HUES6 (cell line): ENCODE results near the gene CD72.
"Not testable (repeated sequence)": the region's sequence is repeated elsewhere in the genome, so short reads cannot be mapped to it uniquely, and the experiment has no call there.

Experiments
- H3K27ac ChIP-seq: 2 replicates; pipeline ENCODE4 v1.7.0; 2013; ENCODE audit warnings: low read depth, mild to moderate bottlenecking, low read length, inconsistent platforms
- H3K27me3 ChIP-seq: 2 replicates; pipeline ENCODE4 v1.6.1; 2013; ENCODE audit warnings: low read length; ENCODE audit not compliant: control insufficient read depth, insufficient read depth
- H3K36me3 ChIP-seq: 2 replicates; pipeline ENCODE4 v1.6.1; 2013; ENCODE audit warnings: low read length; ENCODE audit not compliant: control insufficient read depth, insufficient read depth
- H3K4me1 ChIP-seq: 2 replicates; pipeline ENCODE4 v1.6.1; 2013; ENCODE audit warnings: low read length; ENCODE audit not compliant: control insufficient read depth, insufficient read depth
- H3K4me3 ChIP-seq: 2 replicates; pipeline ENCODE4 v1.5.1; 2013; ENCODE audit warnings: low read depth, low read length
- H3K9ac ChIP-seq: one replicate; pipeline ENCODE4 v1.6.1; 2013; ENCODE audit warnings: mild to moderate bottlenecking, low read length
- H3K9me3 ChIP-seq: 2 replicates; pipeline ENCODE4 v1.6.1; 2013; ENCODE audit warnings: low read depth, low read length; ENCODE audit not compliant: control insufficient read depth, insufficient read depth

The CD72 gene

DNA sequence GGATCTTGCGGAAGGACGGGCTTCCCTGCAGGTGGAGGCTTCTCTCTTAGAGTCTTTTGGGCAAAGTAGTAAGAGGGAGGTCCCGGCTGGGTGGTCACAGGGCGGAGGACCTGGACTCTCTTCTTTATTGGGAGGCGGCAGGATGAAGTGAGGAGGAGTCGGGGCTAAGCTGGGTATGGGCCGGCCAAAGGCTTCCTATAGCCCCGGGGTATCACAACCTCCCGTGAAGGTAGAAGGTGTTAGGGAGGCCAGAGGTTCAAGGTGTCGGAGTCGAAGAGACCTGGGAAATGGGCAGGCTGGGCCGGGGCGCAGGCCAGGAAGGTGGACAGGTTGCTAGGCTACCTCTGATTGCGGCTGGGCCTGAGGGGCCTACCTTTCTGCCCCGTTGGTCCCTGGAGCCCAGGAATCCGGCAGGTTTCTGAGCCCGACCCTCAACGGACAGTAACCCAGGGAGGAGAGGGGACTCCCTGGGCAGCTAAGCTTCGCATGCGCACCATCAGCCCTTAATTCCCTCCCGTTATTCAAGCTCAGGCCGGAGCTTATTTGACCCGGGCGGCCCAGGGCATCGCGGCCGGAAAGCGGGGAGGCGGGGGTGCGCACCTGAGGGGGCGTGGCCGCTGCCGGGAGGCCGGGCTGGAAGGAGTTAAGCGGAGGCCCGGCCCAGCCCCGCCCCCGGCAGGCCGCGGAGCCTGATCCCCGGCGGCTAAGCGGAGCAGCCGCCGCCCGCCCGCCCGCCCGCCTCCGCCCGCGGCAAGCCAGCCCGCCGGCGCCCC, 13.4 kb downstream of the CD72 start, which contains the start of gene TESK1:
Gene TESK1, plus strand, starts transcription at position 685 of the 773 bp plus-strand sequence. CDS start 358 bp downstream, outside the sequence.
- H3K27ac ChIP-seq: no peak within 1 kb of the TSS
- peak within 1 kb of the TSS; percentile 51 for H3K9ac ChIP-seq
- no peaks in the 10 kb centered on the region for H3K9me3 ChIP-seq
- peaks cover 21% of the 10 kb centered on the region for H3K36me3 ChIP-seq
- no peaks in the 10 kb centered on the region for H3K27me3 ChIP-seq
- H3K4me3 ChIP-seq: peak within 1 kb of the TSS; percentile 77
- H3K4me1 ChIP-seq: peaks cover 15% of the 10 kb centered on the region

DNA sequence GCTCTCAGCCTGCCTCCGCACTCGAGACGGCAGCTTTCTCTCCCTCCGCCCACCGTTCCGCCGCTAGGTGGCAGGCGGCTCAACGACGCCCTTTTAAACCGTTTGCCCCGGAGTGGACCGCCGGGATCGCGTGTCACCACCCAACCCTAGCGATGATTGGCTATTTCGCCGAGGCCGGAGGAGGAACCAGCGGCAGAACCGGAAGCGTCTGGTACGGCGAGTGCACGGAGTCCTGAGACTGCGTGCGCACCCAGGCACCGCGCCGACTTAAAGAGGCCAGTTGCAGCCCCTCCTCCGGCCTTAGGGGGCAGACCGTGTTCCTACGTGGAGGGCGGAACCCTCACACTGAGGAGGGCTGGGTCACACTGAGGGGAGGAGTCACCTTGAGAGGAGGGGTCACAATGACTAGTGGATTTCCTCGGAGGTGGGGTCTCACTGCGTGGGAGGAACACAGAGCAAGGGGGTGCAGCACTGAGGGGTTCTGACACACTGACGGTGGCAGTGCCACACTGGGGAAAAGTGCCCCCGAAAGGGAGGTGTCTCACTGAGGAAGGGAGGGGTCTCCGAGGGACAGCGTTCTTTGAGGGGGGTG, 14.1 kb downstream of the CD72 start:
- H3K9ac ChIP-seq: peak overlapping the region; percentile 51
- H3K36me3 ChIP-seq: peaks cover 15% of the 10 kb centered on the region
- H3K4me1 ChIP-seq: peaks cover 22% of the 10 kb centered on the region
- no peak overlapping the region for H3K27ac ChIP-seq
- no peaks in the 10 kb centered on the region for H3K9me3 ChIP-seq
- no peaks in the 10 kb centered on the region for H3K27me3 ChIP-seq
- H3K4me3 ChIP-seq: peak overlapping the region; percentile 77

DNA sequence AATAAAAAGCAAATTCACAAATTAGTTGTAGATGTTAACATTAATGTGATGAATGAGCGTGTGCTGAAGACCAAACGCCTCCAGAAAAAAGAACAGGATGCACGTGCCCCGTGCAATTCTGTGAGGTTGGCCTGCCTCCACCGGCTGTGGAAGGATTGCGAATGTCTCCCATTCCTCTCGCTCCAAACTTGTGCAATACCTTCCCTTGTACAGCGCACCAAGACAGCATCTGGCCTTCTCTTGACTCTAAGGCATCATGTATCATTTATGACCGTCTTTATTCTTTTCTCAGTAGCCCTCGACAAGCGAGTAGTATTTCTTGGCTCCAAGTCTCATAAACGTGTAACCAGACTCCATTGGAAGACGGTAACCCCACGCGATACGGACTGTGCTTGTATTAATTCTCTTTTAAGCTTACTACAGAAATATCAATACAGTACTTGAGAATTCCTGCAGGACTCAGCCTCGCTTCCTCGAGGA, 14.7 kb downstream of the CD72 start:
- Histone ChIP-seq H3K9me3 (no peaks in the 10 kb centered on the region), H3K4me3 (peak overlapping the region; percentile 62), H3K4me1 (peaks cover 23% of the 10 kb centered on the region), H3K9ac (peak overlapping the region; percentile 44), H3K36me3 (peaks cover 9% of the 10 kb centered on the region), H3K27ac (no peak overlapping the region), H3K27me3 (no peaks in the 10 kb centered on the region)

DNA sequence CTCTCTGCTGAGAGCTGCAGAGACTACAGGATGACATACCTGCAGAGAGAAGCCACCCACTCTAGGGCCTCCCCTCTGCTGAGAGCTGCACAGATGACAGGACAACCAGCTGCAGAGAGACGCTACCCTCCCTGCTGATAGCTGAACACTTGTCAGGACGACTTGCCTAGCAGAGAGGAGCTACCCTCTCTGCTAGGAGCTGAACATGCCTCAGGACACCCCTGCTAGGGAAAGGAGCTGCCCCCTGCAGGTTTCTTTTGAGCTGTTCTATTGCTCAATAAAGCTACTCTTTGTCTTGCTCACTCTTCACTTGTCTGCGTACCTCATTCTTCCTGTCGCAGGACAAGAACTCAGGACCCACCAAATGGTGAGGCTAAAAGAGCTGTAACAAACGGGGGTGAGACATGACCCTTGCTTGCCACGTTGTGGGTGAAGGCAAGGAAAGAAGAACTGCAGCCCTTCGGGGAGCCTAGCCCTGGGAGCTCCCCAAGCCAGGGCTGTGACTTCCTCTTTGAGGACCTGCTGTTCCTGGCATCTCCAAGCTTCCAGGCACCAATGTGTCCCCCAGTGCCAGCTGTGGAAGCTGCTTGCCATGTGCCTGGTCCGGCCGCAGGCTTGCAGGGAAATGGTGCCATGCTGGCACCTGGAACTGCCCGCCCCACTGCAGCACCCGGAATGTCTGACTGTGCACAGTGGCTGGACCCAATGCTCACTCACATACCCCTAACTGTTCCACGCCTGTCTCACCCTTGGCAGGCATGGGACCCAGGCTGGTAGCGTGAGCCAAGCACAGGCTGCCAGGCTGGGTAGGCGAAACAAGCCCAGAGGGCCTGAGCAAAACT, 18.2 kb downstream of the CD72 start:
- H3K4me3 ChIP-seq: no peak overlapping the region
- no peaks in the 10 kb centered on the region for H3K9me3 ChIP-seq
- H3K4me1 ChIP-seq: peaks cover 19% of the 10 kb centered on the region
- no peaks in the 10 kb centered on the region for H3K36me3 ChIP-seq
- H3K27ac ChIP-seq: no peak overlapping the region
- H3K9ac ChIP-seq: no peak overlapping the region
- no peaks in the 10 kb centered on the region for H3K27me3 ChIP-seq

DNA sequence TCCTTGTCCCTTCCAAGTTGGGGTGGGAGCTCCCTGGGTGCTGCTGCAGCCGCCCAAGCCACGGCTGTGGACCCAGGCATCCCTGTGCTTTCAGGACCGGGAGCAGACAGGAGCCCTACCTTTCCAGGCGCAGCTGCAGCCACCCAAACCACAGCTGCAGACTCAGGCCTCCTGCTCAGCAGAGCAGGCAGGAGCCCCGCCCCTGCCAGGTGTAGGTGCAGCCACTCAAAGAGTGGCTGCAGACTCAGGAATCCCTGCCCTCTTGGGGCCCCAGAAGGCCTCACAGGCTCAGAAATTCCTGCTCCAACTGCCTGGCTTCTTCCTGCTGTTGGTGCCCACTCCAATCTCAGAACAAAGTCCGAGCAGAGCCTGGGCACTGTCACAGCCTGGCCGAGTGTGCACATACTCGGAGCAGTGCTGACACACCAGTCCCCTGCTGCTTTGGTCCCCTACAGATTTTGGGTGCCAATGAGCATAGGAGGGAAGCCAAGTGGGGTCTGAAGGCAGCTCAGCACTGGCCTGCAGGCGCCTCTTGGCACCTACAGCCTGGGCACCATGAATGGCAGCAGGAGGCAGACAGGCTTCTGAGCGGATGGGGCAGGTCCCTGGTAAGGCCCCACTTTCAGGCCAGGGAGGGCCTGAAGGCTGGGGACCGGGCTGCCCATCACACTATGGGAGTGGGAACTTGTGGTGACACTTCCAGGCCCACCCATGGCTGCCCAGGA, 19.2 kb downstream of the CD72 start:
- H3K9me3 ChIP-seq: peaks cover 5% of the 10 kb centered on the region; the same call in 1 of the 2 replicates
- no peak overlapping the region for H3K27ac ChIP-seq
- H3K4me1 ChIP-seq: peaks cover 19% of the 10 kb centered on the region
- H3K9ac ChIP-seq: no peak overlapping the region
- no peak overlapping the region for H3K4me3 ChIP-seq
- no peaks in the 10 kb centered on the region for H3K36me3 ChIP-seq
- no peaks in the 10 kb centered on the region for H3K27me3 ChIP-seq

DNA sequence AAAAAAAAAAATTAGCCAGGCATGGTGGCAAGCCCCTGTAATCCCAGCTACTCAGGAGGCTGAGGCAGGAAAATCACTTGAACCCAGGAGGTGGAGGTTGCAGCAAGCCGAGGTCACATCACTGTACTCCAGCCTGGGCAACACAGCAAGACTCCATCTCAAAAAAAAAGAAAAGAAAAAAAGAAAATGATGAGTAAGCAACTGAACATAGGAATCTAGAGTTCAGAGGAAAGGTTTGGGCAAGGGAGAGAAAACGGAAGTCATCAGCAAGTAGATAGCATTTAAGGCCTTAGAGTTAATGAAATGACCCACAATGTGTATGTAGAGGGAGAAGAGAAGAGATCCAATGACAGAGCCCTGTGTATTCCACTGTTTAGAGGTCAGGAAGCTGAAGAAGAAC, 21.3 kb downstream of the CD72 start:
- H3K4me3 ChIP-seq, H3K27ac ChIP-seq, H3K9ac ChIP-seq, H3K36me3 ChIP-seq, H3K27me3 ChIP-seq: not testable (repeated sequence)
- Histone ChIP-seq H3K4me1 (peaks cover 13% of the 10 kb centered on the region), H3K9me3 (peaks cover 13% of the 10 kb centered on the region)

DNA sequence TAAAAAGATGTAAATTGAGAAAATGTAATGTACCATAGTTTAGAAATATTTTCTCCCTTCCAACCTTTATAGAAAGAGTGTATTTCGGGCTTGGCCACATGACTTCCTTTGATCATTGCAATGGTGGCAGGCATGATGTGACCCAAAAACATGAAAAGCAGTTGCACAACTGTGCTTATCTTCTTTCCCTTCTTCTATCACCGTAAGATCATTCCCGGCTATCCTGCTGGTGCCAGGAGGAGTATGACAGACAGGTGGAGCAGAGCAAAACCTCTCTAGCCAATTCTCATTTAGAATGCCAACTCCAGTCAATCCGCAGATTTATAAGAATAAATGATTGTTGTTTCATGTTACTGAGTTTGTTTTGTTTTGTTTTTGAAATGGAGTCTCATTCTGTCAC, 23.7 kb downstream of the CD72 start:
- H3K9ac ChIP-seq: no peak overlapping the region

DNA sequence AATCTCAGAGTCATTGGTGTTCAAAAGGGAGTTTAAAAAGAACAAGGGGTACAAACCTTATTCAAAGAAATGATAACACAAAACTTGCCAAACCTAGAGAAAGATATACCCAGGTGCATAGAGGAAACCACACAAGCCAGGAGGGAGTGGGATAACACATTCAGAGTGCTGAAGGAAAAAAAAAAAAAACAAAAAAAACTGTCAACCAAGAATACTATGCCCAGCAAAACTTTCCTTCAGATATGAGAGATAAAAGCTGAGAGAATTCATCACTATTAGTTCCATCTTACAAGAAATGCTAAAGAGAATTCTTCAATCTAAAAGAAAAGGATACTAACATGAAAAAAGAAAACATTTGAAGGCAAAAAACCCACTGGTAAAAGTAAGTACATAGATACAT, 24.6 kb downstream of the CD72 start:
- no peak overlapping the region for H3K27ac ChIP-seq
- H3K27me3 ChIP-seq: no peaks in the 10 kb centered on the region
- H3K36me3 ChIP-seq: no peaks in the 10 kb centered on the region
- H3K4me1 ChIP-seq: no peaks in the 10 kb centered on the region
- no peak overlapping the region for H3K9ac ChIP-seq
- H3K4me3 ChIP-seq: no peak overlapping the region
- peaks cover 13% of the 10 kb centered on the region for H3K9me3 ChIP-seq

More for the DNA sequence above, 23.7 kb downstream of the CD72 start:
- Histone ChIP-seq H3K36me3 (no peaks in the 10 kb centered on the region), H3K27ac (no peak overlapping the region), H3K9me3 (peaks cover 13% of the 10 kb centered on the region), H3K27me3 (no peaks in the 10 kb centered on the region), H3K4me1 (peaks cover 5% of the 10 kb centered on the region), H3K4me3 (no peak overlapping the region)

DNA sequence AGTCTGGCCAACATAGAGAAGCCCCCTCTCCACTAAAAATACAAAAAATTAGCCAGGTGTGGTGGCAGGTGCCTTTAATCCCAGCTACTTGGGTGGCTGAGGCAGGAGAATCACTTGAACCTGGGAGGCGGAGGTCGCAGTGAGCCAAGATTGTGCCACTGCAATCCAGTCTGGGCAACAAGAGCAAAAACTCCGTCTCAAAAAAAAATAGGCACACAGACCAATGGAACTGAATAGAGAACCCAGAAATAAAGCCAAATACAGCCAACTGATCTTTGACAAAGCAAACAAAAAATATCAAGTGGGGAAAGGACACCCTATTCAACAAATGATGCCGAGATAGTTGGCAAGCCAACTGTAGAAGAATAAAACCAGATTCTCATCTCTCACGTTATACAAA, 29.7 kb downstream of the CD72 start:
- H3K9me3 ChIP-seq, H3K27ac ChIP-seq, H3K27me3 ChIP-seq, H3K4me1 ChIP-seq, H3K4me3 ChIP-seq, H3K9ac ChIP-seq, H3K36me3 ChIP-seq: not testable (repeated sequence)

DNA sequence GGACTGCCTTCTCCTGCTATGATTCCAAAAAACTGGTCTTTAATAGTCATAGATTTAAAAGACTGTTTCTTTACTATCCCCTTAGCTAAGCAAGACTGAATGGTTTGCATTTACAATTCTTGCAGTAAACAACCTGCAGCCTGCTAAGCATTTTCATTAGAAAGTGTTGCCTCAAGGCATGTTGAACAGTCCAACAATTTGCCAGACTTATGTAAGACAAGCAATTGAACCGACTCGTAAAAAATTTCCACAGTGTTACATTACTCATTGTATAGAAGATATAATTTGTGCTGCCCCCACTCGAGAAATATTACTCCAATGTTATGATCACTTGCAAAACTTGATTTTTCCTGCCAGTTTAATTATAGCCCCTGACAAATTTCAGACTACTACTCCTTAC, 33.5 kb downstream of the CD72 start:
- not testable (repeated sequence) for H3K9ac ChIP-seq, H3K4me3 ChIP-seq, H3K4me1 ChIP-seq, H3K27me3 ChIP-seq, H3K27ac ChIP-seq, H3K36me3 ChIP-seq
- peaks cover 28% of the 10 kb centered on the region for H3K9me3 ChIP-seq
